Esophagus muscularis mucosa (tissue), 4 donors: ENCODE measurements around the gene NHSL1. TPM values are rescaled to one million over a fixed set of nuclear protein-coding genes. Genes with fewer than 3 reads are reported as not detected.

ENCODE experiments used
- DNase-seq: peaks from one replicate; pipeline ENCODE4 v3.0.0-alpha.2; 2017; ENCODE audit errors: extremely low spot score
- H3K27ac ChIP-seq, 4 donors: fragments of 200-600 bp; sonication (generic); replicated peaks in 1 of 4; 1 replicate in 3 of 4; 2 replicates in 1 of 4; pipeline ENCODE4 v1.5.1; 2016 to 2019; ENCODE audit warnings: mild to moderate bottlenecking in 1 of 4
- H3K27me3 ChIP-seq, 4 donors: fragments of 200-600 bp; sonication (generic); one replicate each; pipeline versions ENCODE4 v1.5.1 to v1.6.0; 2016 to 2019
- H3K36me3 ChIP-seq, 4 donors: fragments of 200-600 bp; sonication (generic); one replicate each; pipeline ENCODE4 v1.5.1; 2016 to 2019
- H3K4me1 ChIP-seq, 4 donors: fragments of 200-600 bp; sonication (generic); one replicate each; pipeline ENCODE4 v1.5.1; 2016 to 2019
- H3K4me3 ChIP-seq, 4 donors: fragments of 200-600 bp; sonication (generic); 1 replicate in 2 of 4; 2 replicates in 2 of 4; pipeline ENCODE4 v1.5.1; 2016 to 2019; ENCODE audit warnings: mild to moderate bottlenecking in 4 of 4, moderate library complexity in 1 of 4
- H3K9me3 ChIP-seq, 4 donors: fragments of 200-600 bp; sonication (generic); 1 replicate in 3 of 4; 2 replicates in 1 of 4; pipeline ENCODE4 v1.5.1; 2016 to 2019
- CTCF ChIP-seq, 3 experiments: fragments of 200-600 bp in 2 of 3; fragments of 450-650 bp in 1 of 3; sonication (generic) in 2 of 3; IDR thresholded peaks; one replicate each; pipeline ENCODE4 v1.5.1; 2017 to 2019; ENCODE audit warnings: antibody characterized with exemption in 3 of 3, mild to moderate bottlenecking in 2 of 3, moderate library complexity in 1 of 3
- EP300 ChIP-seq: sonication (generic); formaldehyde crosslinking; IDR thresholded peaks from one replicate; pipeline ENCODE4 v1.6.1; 2017; ENCODE audit warnings: antibody characterized with exemption
- POLR2A ChIP-seq: fragments of 450-650 bp; IDR thresholded peaks from one replicate; pipeline ENCODE4 v1.6.1; 2017; ENCODE audit warnings: antibody characterized with exemption, moderate library complexity, mild to moderate bottlenecking, low read depth
- POLR2AphosphoS5 ChIP-seq, 2 donors: sonication (generic); formaldehyde crosslinking; IDR thresholded peaks; one replicate each; pipeline ENCODE4 v1.6.1; 2017; ENCODE audit warnings: antibody characterized with exemption in 2 of 2
- WGBS: methylation state at CpG from one replicate; pipeline ENCODE4 v1.1.5; 2018; 5-methylcytosine and 5-hydroxymethylcytosine counted together
- intact Hi-C: fragments of 100-400 bp; cut with DNase I; formaldehyde crosslinking; loops from one replicate; pipeline ENCODE4 v1.15.1; 2023
- total RNA-seq, 4 donors: library from RNA; depleted of rRNA; stranded (reverse); fragments of >200 nt; gene quantifications; one replicate each; pipeline versions ENCODE4 v1.1.0 to v1.2.1, GENCODE V29; 2016

NHSL1 gene
- total RNA-seq, 4 donors from 2014 or later, result 8.6 to 15.6 (median 11.7) TPM

- Histone ChIP-seq H3K9me3 (no peaks in the 10 kb centered on the region), H3K4me3 (no peak overlapping the region), H3K36me3 (peaks cover 0 to 3% (median 0%) of the 10 kb centered on the region in 4 donors), H3K4me1 (peaks cover 0 to 3% (median 0%) of the 10 kb centered on the region in 4 donors), H3K27me3 (no peaks in the 10 kb centered on the region), H3K27ac (no peak overlapping the region)
- WGBS, result 81% methylated on average over 7 of the region's 7 CpGs
- no peak for DNase-seq
- TF ChIP-seq POLR2AphosphoS5 (IDR thresholded peaks at IDR 0.05) (no peak), EP300 (no peak), CTCF (IDR thresholded peaks at IDR 0.05) (no peak), POLR2A (no peak)
- intact Hi-C loops, result no loop called here
These were observed 59.7 kb downstream of the NHSL1 start for GRCh38 chr6:138439546-138439945.

- Histone ChIP-seq H3K27ac (no peak overlapping the region), H3K36me3 (peaks cover 0 to 17% (median 7%) of the 10 kb centered on the region in 4 donors), H3K9me3 (no peaks in the 10 kb centered on the region), H3K27me3 (no peaks in the 10 kb centered on the region), H3K4me1 (peaks cover 3 to 13% (median 6%) of the 10 kb centered on the region in 4 donors), H3K4me3 (no peak overlapping the region)
- WGBS, result 67% methylated on average over 4 of the region's 4 CpGs
- intact Hi-C loops, result loop anchor here (5.0 kb wide), 1 partner anchor 332 kb away; no protein-coding TSS in a partner anchor
- DNase-seq, result no peak
- TF ChIP-seq POLR2AphosphoS5 (IDR thresholded peaks at IDR 0.05) (no peak), CTCF (IDR thresholded peaks at IDR 0.05) (no peak), EP300 (no peak), POLR2A (no peak)
These were observed 64.4 kb downstream of the NHSL1 start for GRCh38 chr6:138434925-138435324.

- no peak for DNase-seq
- no peaks in the 10 kb centered on the region for H3K9me3 ChIP-seq
- 76% methylated on average over 3 of the region's 3 CpGs for WGBS
- no peak overlapping the region for H3K27ac ChIP-seq
- H3K4me3 ChIP-seq, result no peak overlapping the region
- H3K27me3 ChIP-seq, result no peaks in the 10 kb centered on the region
- TF ChIP-seq POLR2AphosphoS5 (IDR thresholded peaks at IDR 0.05) (no peak), EP300 (no peak), POLR2A (no peak), CTCF (IDR thresholded peaks at IDR 0.05) (no peak)
- intact Hi-C loops, result loop anchor here (5.0 kb wide), 1 partner anchor 333 kb away; no protein-coding TSS in a partner anchor
- peaks cover 0 to 17% (median 7%) of the 10 kb centered on the region in 4 donors for H3K36me3 ChIP-seq
- H3K4me1 ChIP-seq, result peaks cover 10 to 20% (median 15%) of the 10 kb centered on the region in 4 donors
These were observed 65.2 kb downstream of the NHSL1 start for GRCh38 chr6:138434096-138434495.

- H3K27ac ChIP-seq, result no peak overlapping the region
- no peaks in the 10 kb centered on the region for H3K9me3 ChIP-seq
- TF ChIP-seq CTCF (IDR thresholded peaks at IDR 0.05) (no peak), POLR2A (no peak), EP300 (no peak), POLR2AphosphoS5 (IDR thresholded peaks at IDR 0.05) (no peak)
- H3K4me3 ChIP-seq, result no peak overlapping the region
- no peak for DNase-seq
- WGBS, result 97% methylated on average over 11 of the region's 11 CpGs
- no peaks in the 10 kb centered on the region for H3K27me3 ChIP-seq
- intact Hi-C loops, result loop anchor here (5.0 kb wide), 1 partner anchor 335 kb away; no protein-coding TSS in a partner anchor
- H3K4me1 ChIP-seq, result peaks cover 14 to 27% (median 22%) of the 10 kb centered on the region in 4 donors
- H3K36me3 ChIP-seq, result peaks cover 0 to 17% (median 7%) of the 10 kb centered on the region in 4 donors
These were observed 67.3 kb downstream of the NHSL1 start for GRCh38 chr6:138432063-138432356.
